ENCODE measurements around the gene ANLN. TPM values are rescaled to one million over a fixed set of nuclear protein-coding genes. Genes with fewer than 3 reads are reported as not detected.

Gene ANLN
- total RNA-seq, 1 experiment from 2014 or later: 130 TPM

GRCh38 chr7:36441344-36442022 is 51.8 kb downstream of the ANLN start:
- no peaks in the 10 kb centered on the region for H3K9me2 ChIP-seq (ENCODE audit: insufficient read depth)

More at GRCh38 chr7:36441344-36442022, 51.8 kb downstream of the ANLN start:
- Histone ChIP-seq H2AFZ (ENCODE audit: low read depth, low read length, poor library complexity, severe bottlenecking) (no peak overlapping the region), H4K20me1 (ENCODE audit: insufficient read depth) (no peaks in the 10 kb centered on the region), H3K27ac (ENCODE audit: low read depth, low read length) (no peak overlapping the region), H3K9ac (ENCODE audit: low read length) (no peak overlapping the region), H3K4me3 (replicated peaks in 1 of 2; ENCODE audit: low read depth in 1 of 2, low read length in 2 of 2) (no peak overlapping the region), H3K36me3 (ENCODE audit: control insufficient read depth in 1 of 2, insufficient read depth in 2 of 2, low read length in 2 of 2) (peaks cover 37 to 70% of the 10 kb centered on the region in 2 experiments), H3K79me2 (ENCODE audit: insufficient read depth, low read length) (peaks cover 69% of the 10 kb centered on the region), H3K4me1 (ENCODE audit: control insufficient read depth in 1 of 2, insufficient read depth in 2 of 2, low read length in 2 of 2) (no peaks in the 10 kb centered on the region), H3K9me3 (ENCODE audit: control insufficient read depth in 1 of 2, insufficient read depth in 1 of 2, low read depth in 1 of 2, low read length in 2 of 2) (no peaks in the 10 kb centered on the region), H3K27me3 (ENCODE audit: insufficient read depth, low read length) (no peaks in the 10 kb centered on the region), H3K4me2 (ENCODE audit: low read length) (no peak overlapping the region)
- ATAC-seq (no peak), DNase-seq (ENCODE audit: low read depth, low spot score) (no peak)
- no TSS peak for BruUV-seq (replicated peaks)
- intact Hi-C loops (cut with micrococcal nuclease): loop anchor here (1.0 kb wide), 1 partner anchor 760 kb away; no protein-coding TSS in a partner anchor
- POLR2A ChIA-PET: interaction anchor here (0.6 kb wide), 1 partner anchor 16 kb away, joined by 3 read pairs; no protein-coding TSS in a partner anchor
- CTCF ChIA-PET: interaction anchor here (0.9 to 2.1 kb wide), 10 partner anchors 12 to 759 kb away, joined by 3 to 13 read pairs (median 4); no protein-coding TSS in a partner anchor
- RAD21 ChIA-PET (ENCODE audit: low non-redundant PET in 1 of 2, low total read pairs in 2 of 2, uncharacterized antibody in 2 of 2, unreplicated experiment in 2 of 2): no interaction called here
- TF ChIP-seq SP1 (IDR thresholded peaks at IDR 0.05; ENCODE audit: low read depth): no peak
- no peak for TF ChIP-seq ZNF274 (IDR thresholded peaks at IDR 0.05; ENCODE audit: low read depth, low read length)
- no peak for TF ChIP-seq ELF1 (IDR thresholded peaks at IDR 0.05; ENCODE audit: borderline replicate concordance, low read depth)
- no peak for TF ChIP-seq FOSL1 (IDR thresholded peaks at IDR 0.05; ENCODE audit: low read depth)
- TF ChIP-seq EGR1 (IDR thresholded peaks at IDR 0.05; ENCODE audit: low read depth): no peak
- no peak for TF ChIP-seq CTCF (IDR thresholded peaks at IDR 0.05 in 2 of 3, conservative IDR thresholded peaks at IDR 0.05 in 1 of 3; ENCODE audit: borderline replicate concordance in 1 of 3, insufficient read depth in 1 of 3, low read depth in 2 of 3, low read length in 2 of 3)
- no peak for TF ChIP-seq EZH2 (IDR thresholded peaks at IDR 0.05)
- TF ChIP-seq ATF3 (IDR thresholded peaks at IDR 0.05): no peak
- no peak for TF ChIP-seq CBX3 (IDR thresholded peaks at IDR 0.05; ENCODE audit: low read depth)
- TF ChIP-seq YY1 (IDR thresholded peaks at IDR 0.05; ENCODE audit: extremely low read depth, insufficient replicate concordance, low read depth, low read length): no peak
